GM23248 (cell line): ENCODE data around the gene TMEM63C.

Experiments
- EZH2 ChIP-seq: fragments of 200-600 bp; sonication (generic); IDR thresholded peaks from 2 replicates; pipeline ENCODE4 v1.6.1; 2018; ENCODE audit warnings: antibody characterized with exemption, mild to moderate bottlenecking; ENCODE audit not compliant: insufficient read depth, poor library complexity, severe bottlenecking
- EZH2phosphoT487 ChIP-seq: fragments of 200-600 bp; sonication (generic); IDR thresholded peaks from 2 replicates; pipeline ENCODE4 v1.6.1; 2018; ENCODE audit warnings: antibody characterized with exemption, moderate library complexity, mild to moderate bottlenecking, low read depth; ENCODE audit not compliant: insufficient read depth

DNA sequence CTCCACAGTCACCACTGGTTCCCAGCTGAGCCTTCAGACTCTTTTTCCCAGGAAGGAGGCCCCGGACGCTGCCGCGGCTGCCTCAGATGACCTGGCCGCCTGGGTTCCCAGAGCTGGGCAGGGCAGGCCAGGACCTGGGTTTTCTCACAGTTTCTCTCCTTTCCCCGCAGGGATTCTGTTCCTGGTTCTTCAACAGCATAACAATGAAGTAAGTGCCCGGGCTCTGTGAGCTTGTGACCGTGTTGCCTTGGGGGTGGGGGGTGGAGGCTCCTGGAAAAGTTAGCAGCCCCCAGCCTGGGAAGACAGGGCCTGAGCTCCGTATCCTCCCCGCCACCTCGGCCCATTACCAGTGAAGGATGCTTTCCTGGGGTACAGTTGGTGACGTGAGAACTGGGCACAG is 43.7 kb downstream of the TMEM63C start:
- no peak for TF ChIP-seq EZH2
- TF ChIP-seq EZH2phosphoT487: no peak
